A673 (cell line): ENCODE measurements around the gene CYTH1. TPM values are rescaled to one million over a fixed set of nuclear protein-coding genes. Genes with fewer than 3 reads are reported as not detected.

Experiments
- BruUV-seq: library from RNA; stranded (reverse); fragments of 400-500 nt; replicated peaks from 2 replicates; lab custom pipeline; 2021; lab: Mats Ljungman, UMichigan
- CTCF ChIA-PET: fragments of 300-600 bp; sonication (Branson Sonifier 250); formaldehyde crosslinking; loops from one replicate; lab custom pipeline; 2022; ENCODE audit warnings: antibody characterized with exemption; lab: Charles Lee
- POLR2A ChIA-PET: fragments of 300-600 bp; sonication (Branson Sonifier 250); formaldehyde crosslinking; loops from one replicate; lab custom pipeline; 2022; ENCODE audit warnings: antibody characterized with exemption; ENCODE audit not compliant: low non-redundant PET; lab: Charles Lee
- DNase-seq: peaks from one replicate; pipeline ENCODE4 v3.0.0-alpha.2; 2015; ENCODE audit warnings: low spot score
- H3K27ac ChIP-seq: fragments of 200-600 bp; sonication (generic); 2 replicates; pipeline ENCODE4 v1.5.1; 2016; ENCODE audit warnings: mixed run types, low read depth, mild to moderate bottlenecking, mixed read lengths, antibody characterized with exemption, low read length; ENCODE audit not compliant: poor library complexity, severe bottlenecking
- H3K27me3 ChIP-seq: fragments of 200-600 bp; sonication (generic); replicated peaks from 2 replicates; pipeline ENCODE4 v1.6.1; 2017; ENCODE audit warnings: mixed run types, low read depth, mild to moderate bottlenecking, mixed read lengths, antibody characterized with exemption, low read length; ENCODE audit not compliant: insufficient read depth, poor library complexity
- H3K36me3 ChIP-seq: fragments of 200-600 bp; sonication (generic); 2 replicates; pipeline ENCODE4 v1.6.1; 2016; ENCODE audit warnings: mixed run types, mild to moderate bottlenecking, mixed read lengths, antibody characterized with exemption, low read length; ENCODE audit not compliant: insufficient read depth, poor library complexity, severe bottlenecking
- H3K4me1 ChIP-seq: fragments of 200-600 bp; sonication (generic); 2 replicates; pipeline ENCODE4 v1.6.1; 2017; ENCODE audit warnings: mixed run types, mild to moderate bottlenecking, mixed read lengths, antibody characterized with exemption, low read length; ENCODE audit not compliant: insufficient read depth, poor library complexity, severe bottlenecking
- H3K4me3 ChIP-seq: fragments of 200-600 bp; sonication (generic); 2 replicates; pipeline ENCODE4 v1.5.1; 2016; ENCODE audit warnings: low read depth, mixed run types, mild to moderate bottlenecking, mixed read lengths, low read length; ENCODE audit not compliant: poor library complexity, severe bottlenecking
- H3K9me3 ChIP-seq: fragments of 200-600 bp; sonication (generic); 2 replicates; pipeline ENCODE4 v1.6.1; 2016; ENCODE audit warnings: mixed run types, low read depth, mild to moderate bottlenecking, mixed read lengths, antibody characterized with exemption, low read length; ENCODE audit not compliant: poor library complexity, severe bottlenecking
- CTCF ChIP-seq: fragments of 300-800, 200-600 bp; sonication (generic); conservative IDR thresholded peaks from 2 replicates; pipeline ENCODE4 v1.5.1; 2017; ENCODE audit warnings: low read depth, mild to moderate bottlenecking, antibody characterized with exemption, low read length, moderate library complexity, mixed read lengths
- EZH2 ChIP-seq: fragments of 200-600 bp; sonication (generic); IDR thresholded peaks from 2 replicates; pipeline ENCODE4 v1.6.1; 2017; ENCODE audit warnings: borderline replicate concordance, low read depth, mild to moderate bottlenecking, mixed read lengths, antibody characterized with exemption, low read length; ENCODE audit not compliant: poor library complexity, severe bottlenecking
- intact Hi-C: fragments of 100-400 bp; cut with micrococcal nuclease; formaldehyde crosslinking; loops from one replicate; pipeline ENCODE4 v1.10.0; 2022; ENCODE audit not compliant: unreplicated experiment
- total RNA-seq: library from RNA; stranded (reverse); gene quantifications from 2 replicates; pipeline ENCODE4 v1.2.3, GENCODE V29; 2021

The CYTH1 gene
- total RNA-seq, 1 experiment from 2014 or later: 17.9 TPM

- no peaks in the 10 kb centered on the region for H3K36me3 ChIP-seq
- BruUV-seq: no TSS peak
- TF ChIP-seq EZH2 (no peak), CTCF (no peak)
- intact Hi-C loops: no loop called here
- no peak for DNase-seq
- H3K27ac ChIP-seq: no peak overlapping the region
- POLR2A ChIA-PET: no interaction called here
- CTCF ChIA-PET: interaction anchor here (0.5 kb wide), 1 partner anchor 12 kb away, joined by 3 read pairs; no protein-coding TSS in a partner anchor
- no peaks in the 10 kb centered on the region for H3K9me3 ChIP-seq
- H3K4me1 ChIP-seq: no peaks in the 10 kb centered on the region
- H3K4me3 ChIP-seq: no peak overlapping the region
- H3K27me3 ChIP-seq: no peaks in the 10 kb centered on the region
Observed at GRCh38 chr17:78665387-78665951, 116.6 kb downstream of the CYTH1 start.

- Histone ChIP-seq H3K4me1 (no peaks in the 10 kb centered on the region), H3K36me3 (no peaks in the 10 kb centered on the region), H3K27ac (no peak overlapping the region), H3K9me3 (no peaks in the 10 kb centered on the region), H3K4me3 (no peak overlapping the region), H3K27me3 (no peaks in the 10 kb centered on the region)
- no peak for DNase-seq
- TF ChIP-seq CTCF (no peak), EZH2 (no peak)
- intact Hi-C loops: no loop called here
- BruUV-seq: no TSS peak
- ChIA-PET CTCF (no interaction called here), POLR2A (no interaction called here)
Observed at GRCh38 chr17:78664476-78665386, 117.3 kb downstream of the CYTH1 start.

- no peaks in the 10 kb centered on the region for H3K4me1 ChIP-seq
- no TSS peak for BruUV-seq
- no peaks in the 10 kb centered on the region for H3K36me3 ChIP-seq
- H3K27me3 ChIP-seq: no peaks in the 10 kb centered on the region
- CTCF ChIA-PET: no interaction called here
- H3K27ac ChIP-seq: no peak overlapping the region
- H3K9me3 ChIP-seq: no peaks in the 10 kb centered on the region
- no peak for TF ChIP-seq CTCF
- TF ChIP-seq EZH2: no peak
- DNase-seq: no peak
- intact Hi-C loops: no loop called here
- POLR2A ChIA-PET: no interaction called here
- H3K4me3 ChIP-seq: no peak overlapping the region
Observed at GRCh38 chr17:78661093-78661770, 120.8 kb downstream of the CYTH1 start.
